Measurements from ENCODE around the gene SPON2.

SPON2 gene

DNA sequence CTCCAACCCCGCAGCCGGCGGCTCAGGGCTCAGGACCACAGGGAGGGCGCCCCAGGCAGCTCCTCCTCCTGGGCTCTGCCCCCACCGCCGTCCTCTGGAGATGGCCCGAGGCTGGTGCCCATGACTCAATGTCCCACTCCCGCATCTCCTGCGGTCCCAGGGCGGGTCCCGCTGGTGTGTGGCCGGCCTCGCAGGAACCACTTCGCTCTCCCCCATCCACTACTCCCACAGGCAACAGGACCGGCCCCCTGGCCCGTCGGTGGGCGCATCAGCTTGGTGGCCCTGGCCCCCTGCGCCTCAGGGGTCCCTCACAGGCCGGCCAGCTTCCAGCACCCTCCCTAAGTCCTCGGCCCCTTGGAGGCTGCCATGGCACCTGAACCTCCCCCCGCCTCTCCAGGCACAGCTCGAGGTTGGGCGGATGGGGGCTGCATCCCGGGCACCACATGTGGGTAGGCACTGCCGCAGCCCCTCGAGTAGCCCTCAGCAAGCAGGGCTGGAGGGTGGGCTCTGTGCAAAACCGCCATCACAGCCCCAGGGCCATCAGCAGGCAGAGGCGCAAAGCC, 22.8 kb upstream of the SPON2 start:
- no peak for ATAC-seq
- DNase-seq = peak; percentile 1

DNA sequence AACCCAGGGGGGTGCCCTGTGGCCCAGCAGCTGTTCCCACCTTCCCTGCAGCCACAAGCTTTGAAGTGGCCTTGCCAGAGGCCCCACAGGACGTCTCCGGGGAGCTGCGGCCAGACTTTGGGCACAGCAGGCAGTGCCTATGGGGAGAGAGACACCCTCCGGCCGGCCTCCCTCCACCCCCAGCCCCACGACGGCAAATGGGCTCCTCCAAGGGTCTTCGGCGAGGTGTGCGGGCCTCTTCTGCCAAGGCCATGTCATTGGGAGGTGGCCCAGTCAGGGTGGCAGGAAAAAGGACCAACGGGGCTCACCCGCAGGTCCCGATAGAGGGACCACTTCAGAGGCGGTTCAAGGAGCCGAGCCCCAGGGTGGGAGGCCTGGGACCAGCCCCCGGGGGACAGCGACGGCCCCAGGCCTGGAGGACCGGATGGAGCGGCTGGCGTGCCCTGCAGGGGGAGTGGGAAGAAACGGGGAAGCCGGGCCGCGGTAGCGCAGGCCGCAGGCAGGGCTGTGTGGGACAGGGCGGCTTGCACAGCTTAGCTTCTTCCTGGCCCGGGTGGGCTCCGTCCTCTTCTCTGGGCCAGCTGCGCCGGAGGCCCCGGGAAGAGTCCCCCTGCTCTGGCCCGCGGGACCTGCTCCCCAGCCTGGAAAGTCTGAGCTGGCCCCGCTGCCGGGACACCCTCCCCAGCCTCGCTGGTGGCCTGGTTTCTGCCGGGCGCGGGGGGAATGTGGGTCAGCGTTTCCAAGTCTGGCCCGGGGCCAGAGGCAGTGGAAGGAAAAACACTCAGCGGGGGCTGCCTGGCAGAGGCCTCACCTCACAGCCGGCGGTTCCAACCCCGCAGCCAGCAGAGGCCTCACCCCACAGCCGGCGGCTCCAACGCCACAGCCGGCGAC, 21.9 kb upstream of the SPON2 start:
- no peak for ATAC-seq
- DNase-seq = peak; percentile 2

DNA sequence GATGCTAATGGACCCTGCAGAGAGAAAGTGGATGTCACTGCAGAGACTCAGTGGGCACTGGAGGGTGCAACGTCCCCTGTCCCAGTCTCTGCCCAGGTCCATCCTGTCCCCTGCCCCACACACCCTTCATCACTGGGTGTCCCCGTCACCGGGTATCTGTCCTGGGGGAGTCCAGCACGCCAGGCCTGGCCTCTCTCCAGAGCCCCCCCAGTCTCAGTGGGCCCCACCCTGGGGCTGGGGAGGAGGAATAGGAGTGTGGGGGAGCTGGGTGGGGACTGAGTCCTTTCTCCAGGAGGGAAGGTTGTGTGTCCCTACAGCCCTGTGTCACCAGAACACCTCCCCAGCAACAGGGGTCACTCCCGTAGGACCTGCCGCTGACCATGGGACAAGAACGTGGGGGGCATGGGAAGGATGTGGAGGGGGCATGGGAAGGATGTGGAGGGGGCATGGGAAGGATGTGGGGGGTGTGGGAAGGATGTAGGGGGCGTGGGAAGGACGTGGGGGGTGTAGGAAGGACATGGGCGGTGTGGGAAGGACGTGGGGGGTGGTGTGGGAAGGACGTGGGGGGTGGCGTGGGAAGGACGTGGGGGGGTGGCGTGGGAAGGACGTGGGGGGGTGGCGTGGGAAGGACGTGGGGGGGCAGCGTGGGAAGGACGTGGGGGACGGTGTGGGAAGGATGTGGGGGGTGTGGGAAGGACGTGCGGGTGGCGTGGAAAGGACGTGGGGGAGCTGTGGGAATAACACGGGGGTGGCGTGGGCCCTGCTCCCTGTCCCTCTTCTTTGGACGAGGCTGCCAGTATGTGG, 21.0 kb upstream of the SPON2 start:
- DNase-seq = peak; percentile 1
- ATAC-seq = no peak

DNA sequence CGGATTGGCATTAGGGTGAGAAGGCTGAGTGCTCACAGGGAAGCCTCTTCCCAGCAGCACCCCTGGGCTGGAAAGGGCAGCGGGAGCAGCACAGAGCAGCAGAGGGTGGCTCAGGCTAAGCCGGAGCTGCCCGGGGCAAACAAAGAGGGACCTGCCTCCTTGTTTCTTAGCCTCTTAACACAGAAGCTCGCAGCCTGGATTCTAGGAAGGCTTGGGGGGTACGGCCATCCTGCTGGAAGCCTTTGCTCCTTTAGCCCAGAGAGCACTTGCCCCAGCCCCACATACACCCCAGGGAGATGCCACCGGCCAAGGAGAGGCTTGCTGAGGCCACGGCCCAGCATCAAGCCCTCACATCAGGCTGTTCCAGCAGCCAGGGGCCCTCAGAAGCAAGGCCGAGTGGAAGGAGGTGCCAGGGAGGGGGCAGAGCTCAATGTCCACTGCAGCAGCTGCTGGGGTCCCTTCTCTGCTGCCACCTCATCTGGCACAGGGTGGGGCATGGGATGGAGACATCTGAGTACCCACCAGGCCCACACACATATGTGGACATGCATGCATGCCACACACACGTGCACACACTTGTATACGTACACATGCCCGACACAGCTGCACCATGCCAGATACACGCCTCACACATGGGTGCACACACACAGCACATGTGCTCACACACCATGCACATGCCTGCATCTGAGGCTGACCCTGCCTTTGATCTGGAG, 20.3 kb upstream of the SPON2 start:
- DNase-seq = peak; percentile 2
- no peak for ATAC-seq

DNA sequence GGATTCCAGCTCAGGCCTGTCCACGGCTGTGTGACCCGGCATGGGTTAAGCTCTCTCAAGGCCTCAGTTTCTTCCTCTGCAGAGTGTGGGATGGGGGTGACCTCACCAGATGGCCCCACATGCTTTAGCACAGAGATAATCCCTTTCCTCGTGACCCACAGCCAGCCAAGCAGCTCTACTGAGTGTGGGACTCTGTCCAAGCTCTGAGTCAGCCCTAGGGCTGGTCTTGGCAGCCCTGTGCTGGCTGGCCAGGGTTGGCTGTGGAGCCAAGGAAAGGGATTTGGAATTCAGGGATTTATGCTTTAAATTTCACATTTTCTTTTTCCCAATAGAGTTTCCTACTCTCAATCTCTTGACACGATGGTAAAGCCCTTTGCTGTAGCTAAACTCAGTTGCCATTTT, 19.7 kb upstream of the SPON2 start:
- ATAC-seq (no peak), DNase-seq (peak; percentile 2)

DNA sequence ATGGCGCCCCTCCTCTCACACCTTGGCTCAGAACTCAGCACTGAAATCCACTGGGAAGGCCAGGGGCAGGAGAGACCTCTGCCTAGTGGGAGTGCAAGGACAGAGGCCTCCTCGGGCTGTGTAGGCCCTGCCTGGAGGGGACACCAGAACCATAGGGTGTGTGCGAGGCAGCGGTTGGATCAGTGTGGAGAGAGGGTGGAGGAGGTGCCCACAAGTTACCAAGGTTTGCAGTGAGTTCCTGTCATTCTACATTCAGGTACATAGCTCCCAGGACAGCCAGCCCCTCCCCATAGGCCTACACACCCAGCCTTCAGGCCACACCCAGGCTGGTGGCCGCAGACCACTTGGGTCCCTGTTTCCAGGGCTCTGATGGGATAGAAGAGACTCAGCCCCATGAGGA, 19.2 kb upstream of the SPON2 start:
- DNase-seq (peak; percentile 1), ATAC-seq (no peak)

DNA sequence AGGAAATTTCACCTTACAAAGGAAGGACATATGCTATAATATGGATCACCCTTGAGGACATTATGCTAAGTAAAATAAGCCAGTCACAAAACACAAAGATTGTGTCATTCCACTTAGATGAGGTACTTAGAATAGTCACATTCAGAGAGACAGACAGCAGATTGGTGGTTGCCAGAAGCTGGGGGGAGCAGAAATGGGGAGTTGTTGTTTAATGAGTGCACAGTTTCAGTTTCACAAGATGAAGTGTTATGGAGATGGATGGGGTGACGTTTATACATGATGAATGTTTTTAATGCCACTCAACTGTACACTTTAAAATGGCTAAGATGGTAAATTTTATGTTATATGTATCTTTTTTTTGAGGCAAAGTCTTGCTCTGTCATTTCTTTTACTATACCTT, 14.8 kb upstream of the SPON2 start:
- peak; percentile 98 for ATAC-seq
- no peak for DNase-seq

DNA sequence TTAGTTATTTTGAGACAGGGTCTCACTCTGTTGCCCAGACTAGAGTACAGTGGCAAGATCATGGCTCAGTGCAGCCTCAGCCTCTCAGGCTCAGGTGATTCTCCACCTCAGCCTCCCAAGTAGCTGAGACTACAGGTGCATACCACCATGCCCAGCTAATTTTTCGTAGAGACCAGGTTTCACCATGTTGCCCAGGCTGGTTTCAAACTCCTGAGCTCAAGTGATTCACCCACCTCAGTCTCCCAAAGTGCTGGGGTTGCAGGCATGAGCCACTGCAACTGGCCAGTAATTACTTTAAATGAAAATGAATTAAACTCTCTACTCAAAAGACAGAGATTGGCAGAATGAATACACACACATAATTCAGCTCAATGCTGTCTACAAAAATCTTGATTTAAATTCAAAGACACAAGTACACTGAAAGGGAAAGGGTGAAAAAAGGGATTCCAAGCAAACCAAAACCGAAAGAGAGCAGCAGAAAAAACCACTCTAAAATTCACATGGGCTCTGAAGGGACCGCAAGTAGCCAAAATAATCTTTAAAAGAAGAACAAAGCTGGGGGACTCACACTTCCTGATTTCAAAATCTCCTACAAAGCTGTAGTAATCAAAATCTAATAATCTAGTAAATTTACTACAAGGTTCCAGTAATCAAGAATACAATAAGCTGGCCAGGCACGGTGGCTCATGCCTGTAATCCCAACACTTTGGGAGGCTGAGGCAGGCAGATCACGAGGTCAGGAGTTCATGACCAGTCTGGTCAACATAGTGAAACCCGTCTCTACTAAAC, 11.8 kb upstream of the SPON2 start:
- ATAC-seq (no peak), DNase-seq (no peak)

DNA sequence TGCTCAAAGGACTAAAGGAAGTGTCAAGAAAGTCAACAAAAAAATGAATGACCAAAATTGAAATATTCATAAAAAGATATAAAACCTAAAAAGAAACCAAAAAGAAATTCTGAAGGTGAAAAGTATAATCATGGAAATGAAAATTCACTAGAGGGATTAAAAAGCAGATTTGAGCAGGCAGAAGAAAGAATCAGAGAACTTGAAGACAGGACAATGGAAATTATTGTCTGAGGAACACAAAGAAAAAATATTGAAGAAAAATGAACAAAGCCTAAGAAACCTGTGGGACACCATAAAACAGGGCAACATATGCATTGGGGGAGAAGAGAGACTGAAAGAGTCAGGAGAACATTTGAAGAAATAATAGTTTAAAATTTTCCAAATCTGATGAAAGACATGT, 9.9 kb upstream of the SPON2 start:
- ATAC-seq (no peak), DNase-seq (no peak)

DNA sequence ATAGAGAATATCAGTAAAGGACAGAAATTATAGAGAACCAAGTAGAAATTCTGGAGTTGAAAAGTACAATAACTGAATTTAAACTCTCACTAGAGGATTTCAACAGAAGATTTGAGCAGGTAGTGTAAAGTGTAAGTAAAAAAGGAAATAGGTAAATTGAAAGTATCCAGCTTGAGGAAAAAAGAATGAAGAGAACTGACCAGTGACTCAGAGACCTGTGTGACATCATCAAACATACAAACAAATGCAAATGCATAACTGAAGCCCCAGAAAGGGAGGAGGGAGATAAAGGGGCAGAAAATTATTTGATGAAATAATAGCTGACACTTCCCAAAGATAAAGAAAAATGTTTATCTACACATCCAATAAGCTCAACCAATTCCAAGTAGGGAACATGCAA, 8.3 kb upstream of the SPON2 start:
- DNase-seq = no peak

DNA sequence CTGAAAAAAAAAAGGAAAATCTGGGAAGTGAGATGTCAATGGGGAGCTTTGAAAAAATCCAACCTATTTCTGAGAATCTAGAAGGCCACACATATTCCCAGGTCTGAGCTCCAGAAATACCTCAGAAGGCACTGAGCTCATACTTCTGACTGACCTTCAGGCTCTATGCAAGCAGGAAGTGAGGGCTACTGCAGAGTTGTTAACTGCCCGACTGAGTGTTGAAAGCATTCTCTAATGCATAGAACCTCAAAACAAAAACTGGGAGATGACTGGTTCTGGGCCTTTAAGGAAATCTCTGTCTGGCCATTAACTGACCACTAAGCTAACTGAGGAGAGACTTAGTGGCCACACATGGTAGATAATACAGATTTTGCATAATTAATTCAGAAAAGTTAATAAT, 7.6 kb upstream of the SPON2 start:
- DNase-seq = no peak
- no peak for ATAC-seq

More for the DNA sequence above, 8.3 kb upstream of the SPON2 start:
- ATAC-seq = no peak

DNA sequence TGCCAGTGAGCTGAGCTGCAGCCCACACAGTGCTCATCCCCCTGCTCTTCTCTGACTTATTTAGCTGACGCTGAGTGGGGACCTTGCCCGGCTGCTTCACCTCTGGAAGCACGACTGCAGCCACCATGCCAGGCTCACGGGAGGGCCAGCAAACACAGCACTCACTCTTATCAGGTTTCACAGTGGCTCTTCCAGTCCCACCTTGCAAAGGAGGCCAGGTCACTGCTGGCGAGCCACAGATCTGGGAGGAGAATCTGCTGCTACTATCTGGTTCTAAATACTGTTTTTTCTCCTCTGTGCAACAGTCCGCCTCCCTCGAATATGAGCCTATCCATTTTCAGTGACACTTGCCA, 6.7 kb upstream of the SPON2 start:
- no peak for ATAC-seq

DNA sequence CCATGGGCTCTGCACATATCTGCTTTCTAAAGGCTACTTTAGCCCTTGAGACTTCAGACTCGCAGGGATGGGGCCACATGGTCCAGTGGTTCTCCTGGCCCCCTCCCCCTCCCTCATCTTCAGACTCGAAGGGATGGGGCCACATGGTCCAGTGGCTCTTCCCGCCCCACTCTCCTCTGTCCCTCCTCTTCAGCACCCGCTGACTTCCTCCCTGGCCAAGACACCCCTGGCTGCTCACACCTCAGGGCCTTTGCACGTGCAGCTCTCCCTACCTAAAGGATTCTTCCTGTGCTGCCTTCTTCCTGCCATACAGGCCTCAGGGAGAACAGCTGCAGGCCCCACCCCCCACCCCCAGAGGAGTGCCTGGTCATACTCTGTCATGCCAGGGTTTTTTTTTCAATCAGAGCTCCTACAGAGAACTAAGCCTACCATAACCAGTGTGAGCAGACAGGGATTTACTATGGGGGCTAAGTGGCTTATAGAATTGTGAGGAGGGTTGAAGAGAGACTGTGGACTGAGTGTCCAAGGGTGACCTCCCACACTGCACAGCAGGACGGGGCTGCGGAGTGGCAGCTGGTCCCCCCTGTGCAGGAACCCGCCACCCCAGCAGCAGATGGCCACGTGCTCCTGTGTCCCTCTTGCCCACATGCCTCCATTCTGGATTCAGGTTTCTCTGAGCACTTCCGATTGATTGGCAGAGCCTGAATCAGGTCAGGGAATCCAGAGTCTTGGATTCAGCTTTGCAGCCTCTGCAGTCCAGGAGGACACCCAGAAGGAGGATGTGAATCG, 6.1 kb upstream of the SPON2 start:
- ATAC-seq (no peak), DNase-seq (no peak)

More for the DNA sequence above, 6.7 kb upstream of the SPON2 start:
- DNase-seq = no peak

DNA sequence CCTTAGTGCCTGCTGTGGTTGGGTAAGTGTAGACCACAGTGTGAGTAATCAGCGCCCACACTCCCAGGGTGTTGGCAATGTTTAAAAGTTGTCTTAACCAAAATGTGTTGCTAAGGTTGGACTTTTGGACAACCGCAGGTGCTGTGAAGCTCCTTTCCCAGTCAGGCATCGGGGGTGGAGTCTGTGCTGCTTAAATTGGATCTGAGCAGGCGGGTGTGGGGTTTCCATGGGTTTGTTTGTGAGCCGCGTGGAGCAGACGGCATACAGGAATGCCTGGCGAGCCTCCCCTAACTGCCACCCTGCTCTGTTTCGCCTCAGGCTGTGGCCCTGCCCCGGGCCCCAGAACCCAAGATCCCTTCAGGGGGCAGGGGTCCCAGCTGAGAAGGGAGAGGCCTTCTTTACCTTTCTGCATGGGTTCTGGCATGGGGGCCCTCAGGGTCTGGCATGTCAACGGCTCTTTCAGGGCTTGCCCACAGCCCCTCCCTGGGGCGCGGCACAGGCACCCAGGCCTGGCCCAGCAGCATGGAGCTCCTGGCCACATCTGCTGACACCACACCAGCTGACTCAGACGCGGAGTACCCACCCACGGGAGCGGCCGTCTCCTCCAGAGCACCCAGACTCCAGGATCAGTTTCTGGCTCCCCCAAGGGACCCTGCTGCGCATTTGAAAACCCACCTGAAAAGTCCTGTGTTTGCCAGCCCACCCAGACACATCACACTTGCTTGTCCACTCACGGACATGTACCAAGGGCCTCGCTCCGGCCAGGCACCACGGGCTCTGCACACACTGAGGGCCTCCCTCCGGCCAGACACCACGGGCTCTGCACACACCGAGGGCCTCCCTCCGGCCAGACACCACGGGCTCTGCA, 5.1 kb upstream of the SPON2 start:
- DNase-seq (peak; percentile 57), ATAC-seq (peak; percentile 63)

DNA sequence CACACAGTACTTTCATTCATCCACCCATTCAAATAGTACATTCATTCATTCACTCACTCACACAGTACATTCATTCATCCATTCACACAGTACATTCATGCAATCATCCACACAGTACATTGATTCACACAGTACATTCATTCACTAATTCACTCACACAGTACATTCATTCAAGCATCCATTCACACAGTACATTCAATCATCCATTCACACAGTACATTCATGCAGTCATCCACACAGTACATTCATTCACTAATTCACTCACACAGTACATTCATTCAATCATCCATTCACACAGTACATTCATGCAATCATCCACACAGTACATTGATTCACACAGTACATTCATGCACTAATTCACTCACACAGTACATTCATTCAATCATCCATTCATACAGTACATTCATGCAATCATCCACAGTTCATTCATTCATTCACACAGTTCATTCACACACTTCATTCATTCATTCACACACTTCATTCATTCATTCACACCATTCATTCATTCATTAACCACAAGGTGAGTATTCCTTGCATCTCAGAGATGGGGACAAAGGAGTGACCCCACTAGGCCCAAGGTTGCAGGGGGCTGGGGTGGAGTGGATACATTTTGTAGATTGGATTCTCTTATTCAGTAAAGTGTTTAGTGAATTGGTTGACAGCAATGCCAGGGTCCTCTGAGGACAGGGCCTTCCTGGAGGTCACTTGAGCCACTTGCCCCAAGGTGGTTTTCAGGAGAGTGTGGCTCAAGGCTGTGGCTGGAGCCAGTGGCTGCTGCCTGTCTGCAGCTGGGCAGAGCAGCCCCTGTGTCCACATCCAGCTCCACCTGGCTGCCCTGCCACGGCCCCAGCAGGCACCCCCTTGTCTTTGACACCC, 4.3 kb upstream of the SPON2 start:
- ATAC-seq (no peak), DNase-seq (no peak)

DNA sequence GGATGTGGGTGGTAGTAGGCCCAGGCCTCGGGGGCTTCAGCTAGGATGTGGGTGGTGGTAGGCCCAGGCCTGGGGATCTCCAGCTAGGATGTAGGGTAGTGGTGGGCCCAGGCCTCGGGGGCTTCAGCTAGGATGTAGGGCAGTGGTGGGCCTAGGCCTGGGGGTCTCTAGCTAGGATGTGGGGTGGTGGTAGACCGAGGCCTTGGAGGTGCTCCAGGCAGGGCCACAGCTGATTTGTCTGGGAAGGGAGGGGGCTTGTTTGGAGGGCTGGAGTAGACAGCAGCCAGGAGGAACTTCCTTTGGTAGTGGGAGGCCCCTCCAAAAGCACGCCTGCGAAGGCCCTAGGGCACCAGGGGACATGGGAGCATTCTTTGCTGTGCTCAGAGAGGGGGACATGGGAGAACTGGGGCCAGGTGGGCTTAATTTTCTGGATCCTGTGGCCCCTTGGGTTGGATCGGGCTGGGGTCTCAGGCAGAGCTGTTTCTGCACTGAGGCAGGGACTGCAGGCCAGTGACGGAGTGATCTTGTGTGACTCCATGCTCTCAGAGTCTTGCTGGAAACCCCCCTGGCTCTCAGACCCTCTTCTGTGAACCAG, 3.3 kb upstream of the SPON2 start:
- DNase-seq (no peak), ATAC-seq (no peak)

DNA sequence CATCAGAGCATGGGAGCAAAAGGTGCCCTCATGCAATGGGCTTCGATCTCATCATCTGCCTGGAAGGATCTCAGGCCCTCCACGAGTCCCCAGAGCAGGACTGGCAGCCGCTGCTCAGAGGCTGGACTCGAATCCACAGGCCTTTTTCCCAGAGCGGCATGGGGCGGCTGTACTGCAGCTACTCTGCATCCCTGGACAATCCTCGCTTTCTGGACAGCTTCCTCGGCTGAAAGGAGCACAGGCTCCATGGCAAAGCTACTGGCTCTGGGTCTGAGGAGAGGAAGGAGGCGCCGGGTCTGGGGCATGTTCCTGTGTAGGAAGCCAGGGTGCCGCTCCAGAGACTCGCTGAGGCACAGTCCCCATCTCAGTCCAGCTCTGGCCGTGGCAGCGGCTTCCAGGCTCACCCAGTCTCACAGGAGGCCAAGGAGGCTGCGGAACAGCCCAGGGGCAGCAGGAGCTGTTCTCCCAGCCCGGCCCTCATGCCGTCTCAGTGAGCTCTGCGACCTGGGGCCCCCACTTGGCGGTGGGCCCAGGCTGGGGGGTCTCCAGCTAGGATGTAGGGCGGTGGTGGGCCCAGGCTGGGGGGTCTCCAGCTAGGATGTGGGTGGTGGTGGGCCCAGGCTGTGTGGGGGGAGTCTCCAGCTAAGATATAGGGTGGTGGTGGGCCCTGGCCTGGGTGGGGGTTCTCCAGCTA, 2.7 kb upstream of the SPON2 start:
- DNase-seq (no peak), ATAC-seq (no peak)
